Body of pancreas (tissue), 4 donors: Measurements from ENCODE around the gene RAD51B.

Experiments used
- POLR2A ChIP-seq, 3 donors: fragments of 450-650 bp; IDR thresholded peaks; one replicate each; pipeline ENCODE4 v1.6.1; 2016; ENCODE audit warnings: antibody characterized with exemption in 3 of 3, mild to moderate bottlenecking in 2 of 3
- TF ChIP-seq, protein P1 (sequence below), 7 experiments: fragments of 450-650 bp in 4 of 7; fragments of 200-600 bp in 3 of 7; sonication (generic) in 3 of 7; IDR thresholded peaks; one replicate each; pipeline ENCODE4 v1.5.1; 2016 to 2019; ENCODE audit warnings: antibody characterized with exemption in 7 of 7

DNA sequence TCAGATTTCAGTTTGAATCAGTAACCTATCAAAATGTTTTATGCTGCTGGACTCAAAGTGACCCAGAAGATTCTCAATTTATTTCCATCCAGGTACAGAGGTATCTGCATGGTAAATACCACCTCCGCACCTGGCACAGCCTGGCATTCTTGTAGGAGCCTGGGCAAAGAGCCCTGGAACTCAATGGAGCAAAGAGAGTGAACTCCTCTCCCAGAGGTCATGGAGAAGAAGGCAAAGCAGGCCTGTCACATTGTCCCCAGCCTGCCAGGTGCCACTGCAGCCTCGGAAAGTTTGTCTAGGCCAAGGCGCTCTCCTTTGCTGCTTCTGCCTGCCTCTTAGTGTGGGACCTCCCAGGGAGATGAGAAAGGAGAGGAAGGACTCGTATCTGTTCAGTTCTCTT is 653.5 kb downstream of the RAD51B start:
- TF ChIP-seq, protein P1, sequence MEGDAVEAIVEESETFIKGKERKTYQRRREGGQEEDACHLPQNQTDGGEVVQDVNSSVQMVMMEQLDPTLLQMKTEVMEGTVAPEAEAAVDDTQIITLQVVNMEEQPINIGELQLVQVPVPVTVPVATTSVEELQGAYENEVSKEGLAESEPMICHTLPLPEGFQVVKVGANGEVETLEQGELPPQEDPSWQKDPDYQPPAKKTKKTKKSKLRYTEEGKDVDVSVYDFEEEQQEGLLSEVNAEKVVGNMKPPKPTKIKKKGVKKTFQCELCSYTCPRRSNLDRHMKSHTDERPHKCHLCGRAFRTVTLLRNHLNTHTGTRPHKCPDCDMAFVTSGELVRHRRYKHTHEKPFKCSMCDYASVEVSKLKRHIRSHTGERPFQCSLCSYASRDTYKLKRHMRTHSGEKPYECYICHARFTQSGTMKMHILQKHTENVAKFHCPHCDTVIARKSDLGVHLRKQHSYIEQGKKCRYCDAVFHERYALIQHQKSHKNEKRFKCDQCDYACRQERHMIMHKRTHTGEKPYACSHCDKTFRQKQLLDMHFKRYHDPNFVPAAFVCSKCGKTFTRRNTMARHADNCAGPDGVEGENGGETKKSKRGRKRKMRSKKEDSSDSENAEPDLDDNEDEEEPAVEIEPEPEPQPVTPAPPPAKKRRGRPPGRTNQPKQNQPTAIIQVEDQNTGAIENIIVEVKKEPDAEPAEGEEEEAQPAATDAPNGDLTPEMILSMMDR (IDR thresholded peaks at IDR 0.05): no peak
- TF ChIP-seq POLR2A (IDR thresholded peaks at IDR 0.05): no peak
